ENCODE data around the gene DIP2C. TPM values are rescaled to one million over a fixed set of nuclear protein-coding genes. Genes with fewer than 3 reads are reported as not detected.

Gene DIP2C
- total RNA-seq, 2 experiments from 2014 or later, result 0.62 to 0.80 TPM

- POLR2A ChIA-PET, result no interaction called here
- Mint-ChIP-seq H3K27me3 (no peaks in the 10 kb centered on the region), H3K27ac (no peak overlapping the region), H3K4me1 (ENCODE audit: low read depth) (peaks cover 8% of the 10 kb centered on the region), H3K36me3 (peaks cover 8% of the 10 kb centered on the region), H3K9me3 (no peaks in the 10 kb centered on the region), H3K4me3 (no peak overlapping the region)
- DNase-seq, result no peak
- intact Hi-C loops (cut with micrococcal nuclease), result no loop called here
- CTCF ChIA-PET, result no interaction called here
These were observed 308.1 kb downstream of the DIP2C start for GRCh38 chr10:381346-381745.

- Mint-ChIP-seq H3K27me3 (no peaks in the 10 kb centered on the region), H3K4me1 (ENCODE audit: low read depth) (peaks cover 8% of the 10 kb centered on the region), H3K9me3 (no peaks in the 10 kb centered on the region), H3K36me3 (peaks cover 8% of the 10 kb centered on the region), H3K27ac (no peak overlapping the region), H3K4me3 (no peak overlapping the region)
- ChIA-PET CTCF (no interaction called here), POLR2A (no interaction called here)
- DNase-seq, result no peak
- intact Hi-C loops (cut with micrococcal nuclease), result no loop called here
These were observed 309.0 kb downstream of the DIP2C start for GRCh38 chr10:380313-380940.

- intact Hi-C loops (cut with micrococcal nuclease), result no loop called here
These were observed 310.4 kb downstream of the DIP2C start for GRCh38 chr10:378930-379704.

GRCh38 chr10:378230-378929, 311.1 kb downstream of the DIP2C start:
- POLR2A ChIA-PET, result no interaction called here

More at GRCh38 chr10:378930-379704, 310.4 kb downstream of the DIP2C start:
- no peak overlapping the region for H3K4me3 Mint-ChIP-seq
- H3K27ac Mint-ChIP-seq, result no peak overlapping the region
- H3K27me3 Mint-ChIP-seq, result no peaks in the 10 kb centered on the region
- DNase-seq, result no peak
- H3K9me3 Mint-ChIP-seq, result no peaks in the 10 kb centered on the region
- H3K4me1 Mint-ChIP-seq (ENCODE audit: low read depth), result peaks cover 8% of the 10 kb centered on the region
- H3K36me3 Mint-ChIP-seq, result peaks cover 8% of the 10 kb centered on the region
- CTCF ChIA-PET, result no interaction called here
- POLR2A ChIA-PET, result no interaction called here

GRCh38 chr10:377228-377627, 312.2 kb downstream of the DIP2C start:
- POLR2A ChIA-PET, result no interaction called here
- Mint-ChIP-seq H3K9me3 (no peaks in the 10 kb centered on the region), H3K36me3 (peaks cover 7% of the 10 kb centered on the region), H3K27ac (no peak overlapping the region), H3K4me3 (no peak overlapping the region), H3K4me1 (ENCODE audit: low read depth) (peaks cover 8% of the 10 kb centered on the region), H3K27me3 (no peaks in the 10 kb centered on the region)
- DNase-seq, result no peak
- intact Hi-C loops (cut with micrococcal nuclease), result no loop called here
- CTCF ChIA-PET, result no interaction called here

More at GRCh38 chr10:378230-378929, 311.1 kb downstream of the DIP2C start:
- H3K4me1 Mint-ChIP-seq (ENCODE audit: low read depth), result peaks cover 8% of the 10 kb centered on the region
- no peaks in the 10 kb centered on the region for H3K9me3 Mint-ChIP-seq
- no peaks in the 10 kb centered on the region for H3K27me3 Mint-ChIP-seq
- intact Hi-C loops (cut with micrococcal nuclease), result no loop called here
- CTCF ChIA-PET, result no interaction called here
- no peak for DNase-seq
- no peak overlapping the region for H3K27ac Mint-ChIP-seq
- H3K36me3 Mint-ChIP-seq, result peaks cover 7% of the 10 kb centered on the region
- no peak overlapping the region for H3K4me3 Mint-ChIP-seq

GRCh38 chr10:375815-376505, 313.5 kb downstream of the DIP2C start:
- H3K27me3 Mint-ChIP-seq, result no peaks in the 10 kb centered on the region
- no peaks in the 10 kb centered on the region for H3K4me1 Mint-ChIP-seq (ENCODE audit: low read depth)

GRCh38 chr10:374354-374753, 315.1 kb downstream of the DIP2C start:
- no peak for DNase-seq
- H3K36me3 Mint-ChIP-seq, result no peaks in the 10 kb centered on the region
- ChIA-PET POLR2A (no interaction called here), CTCF (no interaction called here)
- H3K27me3 Mint-ChIP-seq, result no peaks in the 10 kb centered on the region
- H3K4me1 Mint-ChIP-seq (ENCODE audit: low read depth), result no peaks in the 10 kb centered on the region
- intact Hi-C loops (cut with micrococcal nuclease), result no loop called here
- no peak overlapping the region for H3K27ac Mint-ChIP-seq
- no peaks in the 10 kb centered on the region for H3K9me3 Mint-ChIP-seq
- no peak overlapping the region for H3K4me3 Mint-ChIP-seq

More at GRCh38 chr10:375815-376505, 313.5 kb downstream of the DIP2C start:
- intact Hi-C loops (cut with micrococcal nuclease), result no loop called here
- H3K9me3 Mint-ChIP-seq, result no peaks in the 10 kb centered on the region
- no peak for DNase-seq
- H3K4me3 Mint-ChIP-seq, result no peak overlapping the region
- ChIA-PET POLR2A (no interaction called here), CTCF (no interaction called here)
- no peaks in the 10 kb centered on the region for H3K36me3 Mint-ChIP-seq
- no peak overlapping the region for H3K27ac Mint-ChIP-seq

- Mint-ChIP-seq H3K27me3 (no peaks in the 10 kb centered on the region), H3K27ac (no peak overlapping the region), H3K9me3 (no peaks in the 10 kb centered on the region), H3K4me1 (ENCODE audit: low read depth) (no peaks in the 10 kb centered on the region), H3K36me3 (no peaks in the 10 kb centered on the region), H3K4me3 (no peak overlapping the region)
- CTCF ChIA-PET, result no interaction called here
- no peak for DNase-seq
- POLR2A ChIA-PET, result no interaction called here
- intact Hi-C loops (cut with micrococcal nuclease), result no loop called here
These were observed 315.8 kb downstream of the DIP2C start for GRCh38 chr10:373526-374309.

- H3K27ac Mint-ChIP-seq, result no peak overlapping the region
- H3K4me3 Mint-ChIP-seq, result no peak overlapping the region
- H3K27me3 Mint-ChIP-seq, result no peaks in the 10 kb centered on the region
- no peaks in the 10 kb centered on the region for H3K9me3 Mint-ChIP-seq
- ChIA-PET CTCF (no interaction called here), POLR2A (no interaction called here)
- intact Hi-C loops (cut with micrococcal nuclease), result no loop called here
- no peak for DNase-seq
- H3K4me1 Mint-ChIP-seq (ENCODE audit: low read depth), result no peaks in the 10 kb centered on the region
- no peaks in the 10 kb centered on the region for H3K36me3 Mint-ChIP-seq
These were observed 316.5 kb downstream of the DIP2C start for GRCh38 chr10:373015-373414.

GRCh38 chr10:372566-372965, 316.9 kb downstream of the DIP2C start:
- DNase-seq, result no peak
- intact Hi-C loops (cut with micrococcal nuclease), result no loop called here
- H3K27me3 Mint-ChIP-seq, result no peaks in the 10 kb centered on the region
- POLR2A ChIA-PET, result no interaction called here
- no peaks in the 10 kb centered on the region for H3K9me3 Mint-ChIP-seq
- H3K4me3 Mint-ChIP-seq, result no peak overlapping the region
- CTCF ChIA-PET, result no interaction called here
- no peaks in the 10 kb centered on the region for H3K4me1 Mint-ChIP-seq (ENCODE audit: low read depth)
- H3K36me3 Mint-ChIP-seq, result no peaks in the 10 kb centered on the region
- no peak overlapping the region for H3K27ac Mint-ChIP-seq

GRCh38 chr10:371515-371914, 318.0 kb downstream of the DIP2C start:
- H3K4me1 Mint-ChIP-seq (ENCODE audit: low read depth), result no peaks in the 10 kb centered on the region
- H3K9me3 Mint-ChIP-seq, result no peaks in the 10 kb centered on the region
- H3K36me3 Mint-ChIP-seq, result no peaks in the 10 kb centered on the region
- intact Hi-C loops (cut with micrococcal nuclease), result no loop called here
- CTCF ChIA-PET, result no interaction called here
- H3K27ac Mint-ChIP-seq, result no peak overlapping the region
- DNase-seq, result no peak
- no peaks in the 10 kb centered on the region for H3K27me3 Mint-ChIP-seq
- no peak overlapping the region for H3K4me3 Mint-ChIP-seq
- POLR2A ChIA-PET, result no interaction called here

- POLR2A ChIA-PET, result no interaction called here
- no peak overlapping the region for H3K4me3 Mint-ChIP-seq
- no peaks in the 10 kb centered on the region for H3K4me1 Mint-ChIP-seq (ENCODE audit: low read depth)
- no peak overlapping the region for H3K27ac Mint-ChIP-seq
- DNase-seq, result no peak
- intact Hi-C loops (cut with micrococcal nuclease), result no loop called here
- H3K36me3 Mint-ChIP-seq, result no peaks in the 10 kb centered on the region
- CTCF ChIA-PET, result no interaction called here
- H3K27me3 Mint-ChIP-seq, result no peaks in the 10 kb centered on the region
- no peaks in the 10 kb centered on the region for H3K9me3 Mint-ChIP-seq
These were observed 319.0 kb downstream of the DIP2C start for GRCh38 chr10:370449-370825.
